Body of pancreas (tissue), 4 donors: ENCODE data around the gene DRAM1. TPM values are rescaled to one million over a fixed set of nuclear protein-coding genes. Genes with fewer than 3 reads are reported as not detected.

Experiments
- ATAC-seq: fragments of 150-250 bp; one replicate; pipeline ENCODE4 v1.9.1; 2016
- DNase-seq, 4 donors: peaks; one replicate each; pipeline ENCODE4 v3.0.0-alpha.2; 2019
- H3K27ac ChIP-seq, 4 donors: fragments of 200-600 bp; sonication (generic); 1 replicate in 3 of 4; 2 replicates in 1 of 4; pipeline versions ENCODE4 v1.5.1 to v1.6.1; 2016 to 2019; ENCODE audit warnings: mild to moderate bottlenecking in 1 of 4, mixed read lengths in 1 of 4, moderate library complexity in 1 of 4
- H3K27me3 ChIP-seq, 2 donors: fragments of 200-600 bp; sonication (generic); one replicate each; pipeline ENCODE4 v1.6.0; 2016; ENCODE audit warnings: mild to moderate bottlenecking in 1 of 2
- H3K36me3 ChIP-seq, 2 donors: fragments of 200-600 bp; sonication (generic); replicated peaks in 1 of 2; 2 replicates each; pipeline ENCODE4 v1.5.1; 2016; ENCODE audit warnings: low read depth in 2 of 2; ENCODE audit not compliant: insufficient read depth in 1 of 2
- H3K4me1 ChIP-seq: fragments of 200-600 bp; sonication (generic); one replicate; pipeline ENCODE4 v1.6.0; 2016
- H3K4me3 ChIP-seq, 2 donors: fragments of 200-600 bp; sonication (generic); 1 replicate in 1 of 2; 2 replicates in 1 of 2; pipeline ENCODE4 v1.5.1; 2016 to 2019
- H3K9me3 ChIP-seq, 3 donors: fragments of 200-600 bp; sonication (generic); 1 replicate in 2 of 3; 2 replicates in 1 of 3; pipeline ENCODE4 v1.5.1; 2016
- POLR2A ChIP-seq, 3 donors: fragments of 450-650 bp; IDR thresholded peaks; one replicate each; pipeline ENCODE4 v1.6.1; 2016; ENCODE audit warnings: antibody characterized with exemption in 3 of 3, mild to moderate bottlenecking in 2 of 3
- WGBS, 2 donors: methylation state at CpG; one replicate each; pipeline ENCODE4 v1.1.5; 2017; 5-methylcytosine and 5-hydroxymethylcytosine counted together
- intact Hi-C: fragments of 100-400 bp; cut with DNase I; formaldehyde crosslinking; loops from one replicate; pipeline ENCODE4 v1.15.1; 2023
- total RNA-seq, 2 donors: library from RNA; depleted of rRNA; stranded (reverse); fragments of >200 nt; gene quantifications; one replicate each; pipeline ENCODE4 v1.1.0, GENCODE V29; 2016
- TF ChIP-seq, protein P1 (sequence below), 7 experiments: fragments of 450-650 bp in 4 of 7; fragments of 200-600 bp in 3 of 7; sonication (generic) in 3 of 7; IDR thresholded peaks; one replicate each; pipeline ENCODE4 v1.5.1; 2016 to 2019; ENCODE audit warnings: antibody characterized with exemption in 7 of 7

The DRAM1 gene
- total RNA-seq, 2 donors from 2014 or later, result 2.6 to 14.5 TPM

- intact Hi-C loops, result no loop called here
- H3K4me3 ChIP-seq, result no peak overlapping the region
- no peak overlapping the region for H3K27ac ChIP-seq
- no peaks in the 10 kb centered on the region for H3K4me1 ChIP-seq
- TF ChIP-seq, protein P1, sequence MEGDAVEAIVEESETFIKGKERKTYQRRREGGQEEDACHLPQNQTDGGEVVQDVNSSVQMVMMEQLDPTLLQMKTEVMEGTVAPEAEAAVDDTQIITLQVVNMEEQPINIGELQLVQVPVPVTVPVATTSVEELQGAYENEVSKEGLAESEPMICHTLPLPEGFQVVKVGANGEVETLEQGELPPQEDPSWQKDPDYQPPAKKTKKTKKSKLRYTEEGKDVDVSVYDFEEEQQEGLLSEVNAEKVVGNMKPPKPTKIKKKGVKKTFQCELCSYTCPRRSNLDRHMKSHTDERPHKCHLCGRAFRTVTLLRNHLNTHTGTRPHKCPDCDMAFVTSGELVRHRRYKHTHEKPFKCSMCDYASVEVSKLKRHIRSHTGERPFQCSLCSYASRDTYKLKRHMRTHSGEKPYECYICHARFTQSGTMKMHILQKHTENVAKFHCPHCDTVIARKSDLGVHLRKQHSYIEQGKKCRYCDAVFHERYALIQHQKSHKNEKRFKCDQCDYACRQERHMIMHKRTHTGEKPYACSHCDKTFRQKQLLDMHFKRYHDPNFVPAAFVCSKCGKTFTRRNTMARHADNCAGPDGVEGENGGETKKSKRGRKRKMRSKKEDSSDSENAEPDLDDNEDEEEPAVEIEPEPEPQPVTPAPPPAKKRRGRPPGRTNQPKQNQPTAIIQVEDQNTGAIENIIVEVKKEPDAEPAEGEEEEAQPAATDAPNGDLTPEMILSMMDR (IDR thresholded peaks at IDR 0.05), result no peak
- no peak for TF ChIP-seq POLR2A (IDR thresholded peaks at IDR 0.05)
- 61 to 71% methylated on average over 5 of the region's 5 CpGs for WGBS, 2 donors
- no peak for ATAC-seq
- DNase-seq, result no peak
- H3K27me3 ChIP-seq, result no peaks in the 10 kb centered on the region
- H3K9me3 ChIP-seq, result no peaks in the 10 kb centered on the region
- no peaks in the 10 kb centered on the region for H3K36me3 ChIP-seq
Measured at GRCh38 chr12:101931498-101932326, 54.3 kb downstream of the DRAM1 start.

- ATAC-seq (no peak), DNase-seq (no peak)
- no peaks in the 10 kb centered on the region for H3K36me3 ChIP-seq
- H3K9me3 ChIP-seq, result no peaks in the 10 kb centered on the region
- 65 to 78% methylated on average over 5 of the region's 5 CpGs for WGBS, 2 donors
- H3K4me3 ChIP-seq, result no peak overlapping the region
- intact Hi-C loops, result no loop called here
- no peak overlapping the region for H3K27ac ChIP-seq
- no peak for TF ChIP-seq POLR2A (IDR thresholded peaks at IDR 0.05)
- TF ChIP-seq, protein P1 (IDR thresholded peaks at IDR 0.05), result no peak
- no peaks in the 10 kb centered on the region for H3K27me3 ChIP-seq
- H3K4me1 ChIP-seq, result no peaks in the 10 kb centered on the region
Measured at GRCh38 chr12:101933866-101934514, 56.6 kb downstream of the DRAM1 start.

GRCh38 chr12:101935890-101936746 is 58.7 kb downstream of the DRAM1 start:
- no peak overlapping the region for H3K27ac ChIP-seq
- no peaks in the 10 kb centered on the region for H3K4me1 ChIP-seq
- no peaks in the 10 kb centered on the region for H3K27me3 ChIP-seq
- 46 to 49% methylated on average over 9 of the region's 9 CpGs for WGBS, 2 donors
- TF ChIP-seq, protein P1 (IDR thresholded peaks at IDR 0.05), result no peak
- no peak for TF ChIP-seq POLR2A (IDR thresholded peaks at IDR 0.05)
- DNase-seq (peak in 3 of 4 donors; percentile 22 to 49 (median 26)), ATAC-seq (peak; percentile 55)
- intact Hi-C loops, result no loop called here
- H3K9me3 ChIP-seq, result no peaks in the 10 kb centered on the region
- no peak overlapping the region for H3K4me3 ChIP-seq
- no peaks in the 10 kb centered on the region for H3K36me3 ChIP-seq

DNA sequence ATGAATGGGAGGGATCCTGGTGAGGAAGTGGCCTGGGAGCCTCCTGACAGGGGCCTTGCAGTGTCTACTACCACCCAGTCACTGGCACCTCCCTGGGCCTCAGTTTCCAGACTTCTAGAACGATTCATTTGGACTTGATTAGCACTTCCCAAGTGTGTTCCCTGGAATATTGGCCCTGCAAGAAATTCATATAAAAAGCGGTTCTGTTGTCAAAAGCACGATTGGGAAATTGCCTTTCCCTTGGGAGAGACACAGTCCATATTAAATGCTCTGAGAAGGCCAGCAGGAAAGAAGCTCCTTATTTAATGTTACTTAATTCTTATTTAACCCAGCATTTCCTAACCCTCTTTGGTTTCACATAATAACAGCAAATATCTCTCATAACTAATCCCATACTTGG is 61.9 kb downstream of the DRAM1 start:
- no peak overlapping the region for H3K27ac ChIP-seq
- intact Hi-C loops, result no loop called here
- 55 to 64% methylated on average over 3 of the region's 3 CpGs for WGBS, 2 donors

More for the DNA sequence above, 61.9 kb downstream of the DRAM1 start:
- no peak for DNase-seq
- no peak for ATAC-seq
- no peaks in the 10 kb centered on the region for H3K4me1 ChIP-seq
- no peaks in the 10 kb centered on the region for H3K36me3 ChIP-seq
- no peaks in the 10 kb centered on the region for H3K9me3 ChIP-seq
- TF ChIP-seq, protein P1 (IDR thresholded peaks at IDR 0.05), result no peak
- H3K27me3 ChIP-seq, result no peaks in the 10 kb centered on the region
- H3K4me3 ChIP-seq, result no peak overlapping the region
